Spleen (tissue), 11 donors: Measurements from ENCODE around the gene DAW1. TPM values are rescaled to one million over a fixed set of nuclear protein-coding genes. Genes with fewer than 3 reads are reported as not detected.

Experiments
- DNase-seq: peaks from one replicate; pipeline ENCODE4 v3.0.0-alpha.2; 2020
- H3K27ac ChIP-seq, 8 donors: fragments of 200-600 bp; sonication (generic) in 7 of 8; 1 replicate in 4 of 8; 2 replicates in 4 of 8; pipeline versions ENCODE4 v1.5.0 to v1.8.0; 2016 to 2021; ENCODE audit warnings: inconsistent platforms in 4 of 8, mild to moderate bottlenecking in 4 of 8, moderate library complexity in 1 of 8
- H3K27me3 ChIP-seq, 7 donors: fragments of 200-600 bp; sonication (generic) in 6 of 7; replicated peaks in 1 of 7; 1 replicate in 4 of 7; 2 replicates in 3 of 7; pipeline versions ENCODE4 v1.5.0 to v1.8.0; 2016 to 2021; ENCODE audit warnings: inconsistent platforms in 3 of 7, mild to moderate bottlenecking in 1 of 7
- H3K36me3 ChIP-seq, 6 donors: fragments of 200-600 bp; sonication (generic) in 5 of 6; 1 replicate in 4 of 6; 2 replicates in 2 of 6; pipeline versions ENCODE4 v1.5.0 to v1.8.0; 2016 to 2021; ENCODE audit warnings: inconsistent platforms in 2 of 6
- H3K4me1 ChIP-seq, 6 donors: fragments of 200-600 bp; sonication (generic) in 5 of 6; 1 replicate in 3 of 6; 2 replicates in 3 of 6; pipeline versions ENCODE4 v1.5.0 to v1.8.0; 2016 to 2021; ENCODE audit warnings: inconsistent platforms in 3 of 6
- H3K4me3 ChIP-seq, 8 donors: fragments of 200-600 bp; sonication (generic) in 7 of 8; 1 replicate in 4 of 8; 2 replicates in 4 of 8; pipeline versions ENCODE4 v1.5.0 to v1.8.0; 2016 to 2021; ENCODE audit warnings: inconsistent platforms in 4 of 8, mild to moderate bottlenecking in 4 of 8, moderate library complexity in 2 of 8
- H3K9me3 ChIP-seq, 8 donors: fragments of 200-600 bp; sonication (generic) in 7 of 8; 1 replicate in 4 of 8; 2 replicates in 4 of 8; pipeline versions ENCODE4 v1.5.0 to v1.8.0; 2016 to 2021; ENCODE audit warnings: inconsistent platforms in 4 of 8
- CTCF ChIP-seq, 11 experiments: fragments of 200-600 bp in 7 of 11; fragments of 450-650 bp in 4 of 11; sonication (generic) in 4 of 11; IDR thresholded peaks in 8 of 11; conservative IDR thresholded peaks in 3 of 11; 1 replicate in 7 of 11; 2 replicates in 4 of 11; pipeline versions ENCODE4 v1.4.0 to v1.8.0; 2016 to 2021; ENCODE audit warnings: antibody characterized with exemption in 11 of 11, inconsistent platforms in 4 of 11, mild to moderate bottlenecking in 1 of 11
- POLR2A ChIP-seq, 3 donors: fragments of 450-650 bp; IDR thresholded peaks; one replicate each; pipeline ENCODE4 v1.5.1; 2017; ENCODE audit warnings: antibody characterized with exemption in 3 of 3, mild to moderate bottlenecking in 1 of 3
- POLR2AphosphoS5 ChIP-seq, 3 donors: sonication (generic); formaldehyde crosslinking; IDR thresholded peaks; one replicate each; pipeline ENCODE4 v1.5.1; 2017; ENCODE audit warnings: antibody characterized with exemption in 3 of 3
- WGBS, 5 donors: extraction: QIAGEN DNeasy Blood & Tissue Kit in 3 of 5; methylation state at CpG; one replicate each; pipeline versions ENCODE4 v1.1.5 to v1.1.7; 2013 to 2018; 5-methylcytosine and 5-hydroxymethylcytosine counted together
- intact Hi-C: fragments of 100-400 bp; cut with DNase I; formaldehyde crosslinking; loops from one replicate; pipeline ENCODE4 v1.15.0; 2023; ENCODE audit warnings: low total_unique reads
- polyA plus RNA-seq, 3 donors: library from polyadenylated mRNA; stranded (reverse); fragments of 200-250 nt; gene quantifications; one replicate each; pipeline ENCODE4 v1.2.1, GENCODE V29; 2013
- total RNA-seq, 7 donors: library from RNA; depleted of rRNA in 3 of 7; stranded (reverse); fragments of >200 nt in 3 of 7; fragmentation: NEBNext Ultra II Directional in 4 of 7; extraction: Animal tissue kit (Norgen Biotek cat#: 25700) in 4 of 7; gene quantifications; one replicate each; pipeline versions ENCODE4 v1.1.0 to v1.2.1, GENCODE V29; 2016 to 2021
- donor health status: healthy with polysubstance abuse.
- donor health status: DM: no; HTN: no; CAD: no; lungs with moderate emphysema.
- donor health status: DM: no; HTN: no; CAD: no.
- donor health status: Bipolar disorder and iron deficiency.
- donor health status: healthy.
- donor health status: DM: no; HTN: no; CAD: no.
- donor health status: DM: yes; HTN: yes; CAD: no.

The DAW1 gene
- total and polyA plus RNA-seq, 10 donors = 2.2 TPM; not detected in 9

- peaks cover 0 to 39% (median 5%) of the 10 kb centered on the region in 7 donors for H3K27me3 ChIP-seq
- H3K4me3 ChIP-seq = no peak overlapping the region
- no peak overlapping the region for H3K27ac ChIP-seq
- H3K9me3 ChIP-seq = no peaks in the 10 kb centered on the region
- TF ChIP-seq CTCF (IDR thresholded peaks at IDR 0.05 in 8 of 11, conservative IDR thresholded peaks at IDR 0.05 in 3 of 11) (no peak), POLR2A (IDR thresholded peaks at IDR 0.05) (no peak), POLR2AphosphoS5 (IDR thresholded peaks at IDR 0.05) (no peak)
- intact Hi-C loops = no loop called here
- WGBS, 5 donors = 76 to 91% (median 86%) methylated on average over 6 of the region's 6 CpGs
- peaks cover under 1 to 6% (median 5%) of the 10 kb centered on the region in 6 donors for H3K4me1 ChIP-seq
- no peak for DNase-seq
- no peaks in the 10 kb centered on the region for H3K36me3 ChIP-seq
These were observed 4.9 kb downstream of the DAW1 start for GRCh38 chr2:227876300-227876801.

GRCh38 chr2:227877421-227878310 is 6.2 kb downstream of the DAW1 start:
- Histone ChIP-seq H3K36me3 (no peaks in the 10 kb centered on the region), H3K27me3 (peaks cover 0 to 26% (median 0%) of the 10 kb centered on the region in 7 donors), H3K4me1 (peaks cover 0 to 9% (median 1%) of the 10 kb centered on the region in 6 donors), H3K9me3 (no peaks in the 10 kb centered on the region), H3K4me3 (no peak overlapping the region), H3K27ac (no peak overlapping the region)
- DNase-seq = no peak
- intact Hi-C loops = no loop called here
- TF ChIP-seq POLR2A (IDR thresholded peaks at IDR 0.05) = no peak
- no peak for TF ChIP-seq POLR2AphosphoS5 (IDR thresholded peaks at IDR 0.05)
- no peak for TF ChIP-seq CTCF (IDR thresholded peaks at IDR 0.05 in 8 of 11, conservative IDR thresholded peaks at IDR 0.05 in 3 of 11)
- WGBS, 5 donors = 74 to 84% (median 78%) methylated on average over 9 of the region's 9 CpGs

- DNase-seq = no peak
- WGBS, 5 donors = 89 to 94% (median 91%) methylated on average over 3 of the region's 3 CpGs
- Histone ChIP-seq H3K4me1 (peaks cover 0 to 11% (median 1%) of the 10 kb centered on the region in 6 donors), H3K4me3 (no peak overlapping the region), H3K27ac (no peak overlapping the region), H3K36me3 (no peaks in the 10 kb centered on the region), H3K9me3 (no peaks in the 10 kb centered on the region), H3K27me3 (peaks cover 0 to 3% (median 0%) of the 10 kb centered on the region in 7 donors)
- intact Hi-C loops = no loop called here
- TF ChIP-seq POLR2AphosphoS5 (IDR thresholded peaks at IDR 0.05) (no peak), POLR2A (IDR thresholded peaks at IDR 0.05) (no peak), CTCF (IDR thresholded peaks at IDR 0.05 in 8 of 11, conservative IDR thresholded peaks at IDR 0.05 in 3 of 11) (no peak)
These were observed 9.0 kb downstream of the DAW1 start for GRCh38 chr2:227880460-227880859.

DNA sequence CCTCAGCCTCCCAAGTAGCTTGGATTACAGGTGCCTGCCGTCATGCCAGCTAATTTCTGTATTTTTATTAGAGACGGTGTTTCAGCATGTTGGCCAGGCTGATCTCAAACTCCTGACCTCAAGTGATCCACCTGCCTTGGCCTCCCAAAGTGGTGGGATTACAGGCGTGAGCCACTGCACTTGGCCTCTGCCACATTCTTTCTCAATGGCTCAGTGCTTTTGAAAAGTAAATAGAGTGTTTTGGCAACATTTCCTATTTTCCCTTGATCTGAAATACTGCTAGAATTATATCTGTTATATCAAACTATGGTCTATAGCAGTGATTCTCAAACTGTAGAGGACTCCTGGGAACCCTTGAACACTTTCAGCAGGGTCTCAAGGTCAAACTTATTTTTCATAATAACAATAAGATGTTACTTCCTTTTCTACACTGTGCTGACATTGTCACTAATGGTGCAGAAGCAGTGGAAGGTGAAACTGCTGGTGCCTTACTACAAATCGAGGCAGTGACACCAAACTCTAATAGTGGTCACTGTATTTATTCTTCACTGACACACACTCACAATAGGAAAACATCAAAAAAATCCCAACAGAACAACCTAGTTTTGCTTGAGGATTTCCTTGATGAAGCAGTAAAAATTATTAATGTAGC is 10.6 kb downstream of the DAW1 start:
- TF ChIP-seq POLR2AphosphoS5 (IDR thresholded peaks at IDR 0.05) = no peak
- no peak for TF ChIP-seq POLR2A (IDR thresholded peaks at IDR 0.05)
- no peak for TF ChIP-seq CTCF (IDR thresholded peaks at IDR 0.05 in 8 of 11, conservative IDR thresholded peaks at IDR 0.05 in 3 of 11)
- Histone ChIP-seq H3K4me3 (peak overlapping the region in 1 of 8 donors; percentile 39), H3K27me3 (no peaks in the 10 kb centered on the region), H3K36me3 (no peaks in the 10 kb centered on the region), H3K9me3 (no peaks in the 10 kb centered on the region), H3K27ac (peak overlapping the region in 3 of 8 donors; percentile 21 to 77 (median 64)), H3K4me1 (peaks cover 0 to 11% (median 1%) of the 10 kb centered on the region in 6 donors)
- intact Hi-C loops = no loop called here
- DNase-seq = no peak
- WGBS, 5 donors = 68 to 88% (median 75%) methylated on average over 4 of the region's 4 CpGs
